Stimulated activated CD8-positive, alpha-beta memory T cell treated with anti-CD3 and anti-CD28 coated beads, Interleukin-12 subunit alpha, Interleukin-12 subunit beta, amount 100 ng/mL, for 24 hours (primary cell): ENCODE data around the gene ZNF579.
"Not testable (repeated sequence)": the region's sequence is repeated elsewhere in the genome, so short reads cannot be mapped to it uniquely, and the experiment has no call there.

Experiments used
- DNase-seq: peaks from one replicate; pipeline ENCODE4 v3.0.0-alpha.2; 2020; ENCODE audit errors: extremely low read depth

The ZNF579 gene

DNA sequence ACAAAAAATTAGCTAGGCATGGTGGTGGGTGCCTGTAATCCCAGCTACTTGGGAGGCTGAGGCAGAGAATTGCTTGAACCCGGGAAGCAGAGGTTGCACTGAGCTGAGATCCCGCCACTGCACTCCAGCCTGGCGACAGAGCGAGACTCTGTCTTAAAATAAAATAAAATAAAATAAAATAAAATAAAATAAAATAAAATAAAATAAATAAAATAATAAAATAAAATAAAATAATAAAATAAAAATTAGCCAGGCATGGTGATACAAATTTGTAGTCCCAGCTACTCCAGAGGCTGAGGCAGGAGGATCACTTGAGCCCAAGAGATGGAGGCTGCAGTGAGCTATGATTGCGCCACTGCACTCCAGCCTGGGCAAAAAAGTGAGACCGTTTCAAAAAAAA, 6.7 kb downstream of the ZNF579 start:
- DNase-seq = not testable (repeated sequence)

DNA sequence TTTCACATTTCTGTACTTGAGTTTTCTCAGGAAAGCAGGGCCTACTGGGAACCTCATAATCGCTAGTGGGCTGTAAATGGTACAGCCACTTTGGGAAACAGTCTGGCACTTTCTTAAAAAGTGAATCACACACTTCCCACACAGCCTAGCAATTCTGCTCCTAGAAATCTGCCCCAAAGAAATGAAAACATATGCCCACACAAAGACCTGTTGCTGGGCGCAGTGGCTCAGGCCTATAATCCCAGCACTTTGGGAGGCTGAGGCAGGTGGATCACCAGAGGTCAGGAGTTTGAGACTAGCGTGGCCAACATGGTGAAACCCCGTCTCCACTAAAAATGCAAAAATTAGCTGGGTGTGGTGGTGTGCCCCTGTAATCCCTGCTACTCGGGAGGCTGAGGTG, 11.2 kb downstream of the ZNF579 start:
- DNase-seq = not testable (repeated sequence)

DNA sequence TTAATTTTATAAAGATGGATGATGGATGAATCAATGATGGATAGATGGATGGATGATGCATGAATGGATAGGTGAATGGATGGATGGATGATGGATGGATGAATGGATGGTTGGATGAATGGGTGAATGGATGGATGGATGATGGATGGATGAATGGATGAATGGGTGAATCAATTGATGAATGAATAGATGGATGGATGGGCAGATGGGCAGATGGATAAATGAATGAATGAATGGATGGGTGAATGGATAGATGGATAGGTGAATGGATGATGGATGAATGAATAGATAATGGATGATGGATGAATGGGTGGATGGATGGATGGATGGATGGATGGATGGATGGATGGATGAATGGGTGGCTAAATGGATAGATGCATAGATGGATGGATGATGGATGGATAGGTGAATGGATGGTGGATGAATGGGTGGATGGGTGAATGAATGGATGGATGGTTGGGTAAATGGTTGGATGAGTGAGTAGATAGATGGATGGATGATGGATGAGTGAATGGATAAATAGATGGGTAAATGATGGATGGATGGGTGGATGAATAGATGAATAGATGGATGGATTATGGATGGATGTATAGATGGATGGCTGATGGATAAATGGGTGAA, 12.8 kb downstream of the ZNF579 start:
- no peak for DNase-seq

DNA sequence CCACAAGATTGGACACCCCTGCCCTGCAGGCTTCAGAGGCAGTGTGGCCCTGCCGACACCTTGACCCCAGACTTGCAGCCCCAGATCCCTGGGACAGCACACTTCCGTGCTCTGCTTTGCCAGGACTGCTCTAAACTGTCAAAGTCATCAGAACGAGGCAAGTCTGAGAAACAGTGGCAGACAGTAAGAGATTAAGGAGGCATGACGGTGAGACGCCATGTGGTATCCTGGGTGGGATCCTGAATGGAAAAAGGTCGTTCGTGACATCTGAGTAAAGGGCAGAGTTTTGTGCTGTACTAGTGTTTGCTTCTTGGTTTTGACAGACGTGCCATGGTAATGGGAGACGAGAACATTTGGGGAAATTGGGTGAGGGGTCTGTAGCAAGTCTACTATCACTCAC, 13.8 kb downstream of the ZNF579 start:
- DNase-seq = no peak

DNA sequence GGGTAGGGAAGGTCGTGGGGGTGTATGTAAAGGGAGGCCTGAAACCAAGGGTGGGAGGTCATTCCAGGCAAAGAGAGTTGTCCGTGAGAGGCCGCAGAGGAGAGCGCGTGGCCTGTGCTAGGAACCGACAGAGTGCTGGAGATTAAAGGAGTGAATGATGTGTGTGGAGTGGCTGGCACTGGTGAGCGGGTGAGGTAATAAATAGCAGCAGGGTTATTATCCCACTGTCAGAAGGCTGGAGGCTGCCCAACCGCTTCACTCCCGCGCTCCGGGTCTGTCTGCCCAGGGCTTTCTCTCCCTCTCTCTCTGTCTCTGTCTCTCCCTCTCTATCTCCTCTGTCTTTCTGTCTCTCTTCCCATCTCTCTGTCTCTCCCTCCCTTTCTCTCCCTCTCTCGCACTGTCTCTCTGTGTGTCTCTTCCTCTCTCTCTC, 17.4 kb downstream of the ZNF579 start:
- DNase-seq = no peak

DNA sequence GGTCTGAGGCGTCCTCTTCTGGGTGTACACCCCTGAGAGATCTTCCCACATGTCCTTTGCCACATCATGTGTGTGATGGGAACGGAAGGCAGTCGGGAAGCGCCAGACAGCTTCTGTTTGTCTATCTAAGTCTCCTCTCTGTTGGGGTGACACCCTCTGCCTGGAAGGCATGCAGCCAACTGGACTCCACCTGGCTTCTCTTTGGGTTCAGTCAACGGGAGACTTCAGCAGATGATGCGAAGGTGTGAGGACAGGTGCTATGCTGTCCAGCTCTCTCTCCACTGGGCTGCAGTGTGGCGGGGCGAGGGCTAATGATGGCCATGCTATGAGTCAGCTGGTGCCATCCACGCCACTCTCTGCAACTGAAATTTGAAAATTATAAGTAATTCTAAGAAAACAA, 21.0 kb downstream of the ZNF579 start:
- no peak for DNase-seq

DNA sequence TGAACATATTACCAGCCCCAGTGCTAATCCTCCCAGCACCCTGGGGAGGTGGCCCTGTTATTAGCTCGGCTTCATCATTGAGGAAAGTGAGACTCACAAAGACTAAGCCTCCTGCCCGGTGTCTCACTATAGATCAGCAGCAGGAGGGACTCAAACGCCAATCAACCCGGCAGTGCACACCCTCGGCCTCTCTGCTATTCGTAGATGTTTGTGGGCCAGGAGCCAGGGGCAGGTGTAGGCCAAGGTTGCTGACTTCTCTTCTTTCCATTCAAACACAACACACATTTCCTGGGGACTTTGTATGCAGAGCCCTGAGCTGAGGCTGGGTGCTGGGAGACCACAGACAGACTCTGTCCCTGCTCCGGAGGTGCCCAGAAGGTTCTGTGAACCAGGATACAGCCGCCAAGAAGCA, 25.9 kb downstream of the ZNF579 start:
- no peak for DNase-seq

DNA sequence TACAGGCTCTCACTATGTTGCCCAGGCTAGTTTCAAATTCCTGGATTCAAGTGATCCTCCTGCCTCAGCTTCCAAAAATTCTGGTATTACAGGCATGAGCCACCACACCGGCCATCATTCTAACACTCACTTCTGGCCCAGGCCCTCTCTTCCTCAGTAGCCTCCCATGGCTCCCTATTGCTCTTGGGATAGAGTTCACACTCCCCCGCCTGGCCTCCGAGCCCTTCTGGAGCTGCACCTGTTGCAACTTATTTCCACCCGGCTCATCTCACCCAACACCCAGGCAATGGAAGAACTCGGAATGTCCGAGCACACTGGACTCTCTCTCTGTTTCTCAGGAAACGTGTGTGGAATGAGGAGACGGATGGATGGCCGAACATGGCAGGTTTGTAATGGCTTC, 26.3 kb downstream of the ZNF579 start:
- no peak for DNase-seq

DNA sequence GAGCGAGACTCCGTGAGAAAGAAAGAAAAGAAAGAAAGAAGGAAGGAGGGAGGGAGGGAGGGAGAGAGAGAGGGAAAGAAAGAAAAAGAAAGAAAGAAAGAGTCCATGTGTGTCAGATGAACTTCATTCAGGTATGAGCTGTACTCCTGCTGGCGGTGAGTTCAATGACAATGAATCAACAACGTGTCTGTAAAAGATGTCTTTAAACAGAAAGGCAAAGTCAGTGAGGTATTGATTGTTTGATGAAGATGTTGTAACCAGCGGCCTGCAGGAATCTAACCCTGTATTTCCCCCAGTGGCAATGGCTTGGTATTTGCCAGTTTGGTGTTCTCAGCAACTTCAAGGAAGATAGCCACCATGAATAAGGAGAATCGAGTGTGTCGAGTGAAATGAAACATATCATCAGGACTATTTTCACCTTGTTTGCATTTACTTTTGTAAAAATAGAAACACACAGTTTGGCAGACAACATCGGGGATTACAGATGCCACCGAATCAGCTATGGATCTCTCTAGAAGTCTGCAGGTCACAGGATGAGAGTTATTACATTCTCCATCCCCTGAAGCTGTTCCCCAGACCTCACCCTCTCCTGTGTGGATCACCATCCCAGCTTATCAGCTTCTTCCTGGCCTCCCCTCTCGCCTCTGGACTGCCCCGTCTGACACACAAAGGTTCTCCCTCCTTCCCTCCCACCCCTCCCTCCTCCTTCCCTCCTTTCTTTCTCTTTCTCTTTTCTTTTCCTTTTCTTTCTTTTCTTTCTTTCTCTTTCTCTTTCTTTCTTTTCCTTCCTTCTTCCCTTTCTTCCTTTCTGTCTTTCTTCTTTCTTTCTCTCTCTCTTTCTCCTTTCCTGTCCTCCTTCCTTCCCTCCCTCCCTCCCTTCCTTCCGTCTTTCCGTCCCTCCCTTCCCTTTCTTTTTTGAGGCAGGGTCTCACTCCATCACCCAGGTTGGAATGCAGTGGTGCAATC, 27.1 kb downstream of the ZNF579 start:
- no peak for DNase-seq

DNA sequence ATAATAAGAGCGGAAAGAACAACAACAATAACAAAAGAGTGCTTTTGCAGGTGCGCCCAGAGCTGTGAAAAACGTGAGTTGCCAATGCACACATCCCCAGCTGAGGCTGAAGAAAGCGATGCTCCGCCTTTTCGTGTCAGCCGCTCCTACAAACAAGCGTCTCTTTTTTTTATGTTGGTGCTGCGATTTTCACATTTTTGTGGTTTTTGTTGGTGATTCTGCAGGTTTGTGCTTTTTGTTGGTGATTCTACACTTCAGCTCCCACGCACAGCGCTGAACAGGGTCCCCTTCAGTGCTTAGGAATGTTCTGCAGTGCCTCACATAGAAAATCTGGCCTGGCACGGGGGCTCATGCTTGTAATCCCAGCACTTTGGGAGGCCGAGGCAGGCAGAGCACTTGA, 28.0 kb downstream of the ZNF579 start:
- no peak for DNase-seq

DNA sequence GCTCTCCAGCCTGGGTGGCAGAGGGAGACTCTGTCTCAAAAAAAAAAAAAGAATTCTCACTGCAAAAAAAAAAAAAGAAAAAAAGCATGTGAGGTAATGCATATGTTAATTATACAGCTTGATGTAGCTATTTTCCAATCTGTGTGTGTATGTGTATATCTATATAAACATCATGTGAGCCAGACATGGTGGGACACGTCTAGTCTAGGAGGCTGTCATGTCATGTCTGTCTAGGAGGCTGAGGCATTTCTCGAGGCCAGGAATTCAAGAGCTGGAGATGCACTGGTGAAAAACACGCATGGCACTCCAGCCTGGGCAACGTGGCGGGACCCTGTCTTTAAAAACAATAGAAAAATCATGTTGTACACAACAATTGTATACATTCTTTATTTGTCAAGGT, 28.4 kb downstream of the ZNF579 start:
- no peak for DNase-seq

DNA sequence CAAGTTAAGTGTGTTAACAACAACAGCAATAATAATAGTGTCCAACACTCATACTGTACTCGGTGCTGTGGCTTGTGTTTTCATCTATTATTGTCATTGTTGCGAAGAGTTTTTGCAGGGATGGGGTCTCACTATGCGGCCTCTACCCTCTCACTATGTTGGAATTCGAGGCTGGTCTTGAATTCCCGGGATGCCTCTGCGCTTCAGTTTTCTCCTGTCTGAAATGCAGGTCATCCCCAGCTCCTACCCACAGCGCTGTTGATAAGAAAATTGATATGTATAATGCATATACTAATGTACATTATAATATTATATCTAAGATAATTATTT, 30.4 kb downstream of the ZNF579 start:
- no peak for DNase-seq

DNA sequence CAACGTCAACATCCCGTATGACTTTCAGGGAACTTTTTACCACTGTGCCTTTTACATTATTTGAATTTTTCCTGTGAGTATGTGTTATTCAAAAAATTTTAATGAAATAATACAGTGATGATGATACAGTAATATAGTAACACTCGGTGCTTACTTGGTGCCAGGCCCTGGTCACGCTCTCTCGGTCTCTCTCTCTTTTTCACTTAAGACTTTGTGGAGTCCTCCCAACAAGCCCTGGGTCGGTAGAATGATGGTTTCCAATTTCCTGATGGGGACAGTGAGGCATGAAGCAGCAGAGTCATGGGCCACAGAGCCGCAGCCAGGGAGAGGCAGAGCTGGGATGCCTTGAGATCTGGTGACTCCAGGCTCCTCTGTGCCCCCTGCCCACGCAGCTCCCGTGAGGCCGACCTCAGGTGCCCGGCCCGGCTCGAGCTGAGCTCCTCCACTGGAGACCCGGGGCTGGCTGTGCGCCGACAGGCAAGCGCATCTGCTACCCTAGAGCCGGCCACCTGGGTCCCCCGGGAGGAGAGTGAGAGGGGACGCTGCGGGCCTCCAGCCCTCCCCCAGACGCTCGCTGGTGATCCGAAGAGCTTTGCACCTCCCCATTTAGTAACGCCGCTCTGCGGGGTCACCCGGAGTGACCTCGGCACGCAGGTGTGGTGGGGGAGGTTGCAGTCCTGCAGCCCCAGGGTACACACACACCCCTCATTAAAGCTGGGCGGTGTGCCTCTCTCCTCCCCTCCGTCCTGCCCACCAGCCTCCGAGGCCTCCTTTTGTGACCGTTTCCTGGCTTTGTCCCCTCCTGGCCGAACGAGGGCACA, 30.9 kb downstream of the ZNF579 start:
- no peak for DNase-seq

DNA sequence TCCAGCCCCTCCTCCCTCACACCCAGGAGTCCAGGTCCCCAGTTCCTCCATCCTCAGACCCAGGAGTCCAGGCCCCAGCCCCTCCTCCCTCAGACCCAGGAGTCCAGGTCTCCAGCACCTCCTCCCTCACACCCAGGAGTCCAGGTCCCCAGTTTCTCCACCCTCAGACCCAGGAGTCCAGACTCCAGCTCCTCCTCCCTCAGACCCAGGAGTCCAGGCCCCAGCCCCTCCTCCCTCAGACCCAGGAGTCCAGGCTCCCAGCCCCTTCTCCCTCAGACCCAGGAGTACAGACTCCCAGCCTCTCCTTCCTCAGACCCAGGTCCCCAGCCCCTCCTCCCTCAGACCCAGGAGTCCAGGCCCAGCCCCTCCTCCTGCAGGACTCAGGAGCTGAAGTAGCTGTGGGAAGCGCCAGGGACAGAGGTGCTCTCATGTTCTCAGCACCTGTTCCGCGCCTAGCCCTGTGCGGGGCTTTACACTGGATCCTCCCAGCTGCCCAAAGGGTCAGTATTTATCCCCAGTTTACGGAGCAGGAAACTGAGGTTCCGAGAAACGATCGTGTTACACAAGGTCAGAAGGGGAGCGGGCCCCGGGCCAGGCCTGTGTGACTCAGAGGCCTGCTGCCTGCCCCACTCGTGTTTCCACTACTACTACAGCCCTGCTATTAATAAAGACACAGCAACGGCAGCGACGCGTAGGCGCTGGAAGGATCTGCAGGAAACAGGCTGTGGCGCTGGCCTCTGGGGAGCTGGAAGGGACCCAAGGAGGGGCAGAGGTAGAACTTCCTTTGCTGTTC, 33.6 kb downstream of the ZNF579 start:
- DNase-seq = no peak

DNA sequence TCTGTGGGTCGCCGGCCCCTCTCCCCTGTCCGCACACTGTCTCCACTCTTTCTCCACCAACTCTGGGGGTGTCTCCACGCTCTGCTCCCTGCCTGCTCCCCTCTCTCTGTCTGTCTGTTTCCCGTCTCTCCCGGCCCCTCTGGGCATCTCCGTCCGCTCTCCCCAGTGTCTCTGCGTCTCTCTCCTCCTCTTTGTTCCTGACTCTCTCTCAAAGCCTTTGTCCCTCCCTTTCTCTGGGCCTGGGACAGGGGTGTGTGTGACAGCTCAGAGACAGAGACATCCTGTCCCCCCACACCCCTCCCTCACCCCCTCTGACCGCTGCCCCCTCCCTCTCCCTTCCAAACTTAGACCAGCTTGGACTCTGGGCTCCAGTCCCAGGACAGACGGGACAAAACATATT, 34.6 kb downstream of the ZNF579 start:
- DNase-seq = no peak

DNA sequence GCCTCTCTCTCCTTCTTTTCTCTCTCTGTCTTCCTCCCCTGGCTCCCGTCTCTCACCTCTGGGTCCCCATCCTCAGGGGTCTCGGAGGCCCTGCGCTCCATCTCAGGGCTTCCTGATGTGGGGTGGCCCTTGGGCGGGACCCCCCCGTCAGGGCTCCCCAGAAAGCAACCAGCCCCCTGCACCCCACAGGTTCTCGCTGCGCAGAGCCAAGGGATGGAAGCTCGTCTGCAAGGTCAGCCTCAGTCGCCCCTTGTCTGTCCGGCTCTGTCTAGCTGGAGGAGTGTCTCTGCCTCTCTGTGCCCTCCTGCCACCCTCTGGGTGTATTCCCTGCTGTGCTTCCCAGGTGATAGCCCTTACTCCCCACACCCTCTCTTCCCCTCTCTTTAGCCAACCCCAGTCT, 35.2 kb downstream of the ZNF579 start, which contains the start of gene SBK3:
Gene SBK3 (minus strand): TSS at position 101 of the 400 bp plus-strand sequence. CDS start 0 bp downstream, at position 101.
- no peak for DNase-seq

DNA sequence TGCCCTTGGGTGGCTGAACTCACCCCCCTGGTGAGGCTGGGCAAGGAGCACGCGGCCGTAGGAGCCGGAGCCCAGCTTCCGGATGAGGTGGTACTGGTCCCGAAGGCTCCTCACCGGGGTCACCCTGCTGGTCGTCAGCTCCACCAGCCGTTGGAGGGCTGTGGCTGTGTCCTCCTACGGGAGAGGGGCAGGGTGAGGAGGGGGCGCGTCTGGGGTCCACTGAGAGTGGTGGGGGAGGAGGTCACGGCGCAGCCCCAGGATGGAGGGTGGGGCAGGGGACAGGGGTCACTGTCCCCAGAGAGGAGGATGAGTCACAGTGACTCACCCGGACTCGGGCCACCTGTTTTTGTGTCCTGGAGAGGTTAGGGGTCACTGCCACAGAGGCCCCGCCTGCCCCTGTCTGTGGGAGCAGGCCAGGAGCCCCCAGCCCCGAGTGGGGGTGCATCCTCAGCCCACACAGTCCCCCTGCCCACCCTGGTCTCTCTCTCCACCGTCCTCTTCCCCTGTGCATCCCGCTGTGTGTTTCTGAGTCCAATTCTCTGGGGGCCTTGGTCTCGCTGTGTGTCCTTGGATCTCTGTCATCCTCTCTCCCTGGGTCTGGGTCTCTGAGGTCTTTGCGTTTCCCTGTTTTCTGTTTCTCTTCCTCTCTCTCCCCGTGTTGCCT, 35.7 kb downstream of the ZNF579 start:
- DNase-seq = no peak

DNA sequence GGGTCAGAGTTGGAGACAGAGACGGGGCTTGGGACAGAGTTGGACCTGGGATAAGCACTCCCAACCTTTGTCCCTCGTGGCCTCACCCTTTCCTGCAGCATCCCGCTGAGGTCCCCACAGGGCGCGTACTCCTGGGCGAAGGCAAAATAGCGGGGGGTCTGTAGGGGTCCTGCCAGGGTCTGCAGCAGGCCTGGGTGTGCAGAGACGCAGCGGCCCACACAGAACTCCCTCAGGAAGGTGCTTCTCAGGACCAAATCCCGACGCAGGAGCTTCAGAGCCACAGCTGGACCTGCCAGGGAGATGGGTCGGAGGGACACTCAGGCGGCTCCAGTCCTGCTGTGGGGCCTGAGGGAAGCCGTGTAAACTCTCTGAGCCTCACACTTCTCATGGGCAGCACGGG, 36.6 kb downstream of the ZNF579 start:
- no peak for DNase-seq

DNA sequence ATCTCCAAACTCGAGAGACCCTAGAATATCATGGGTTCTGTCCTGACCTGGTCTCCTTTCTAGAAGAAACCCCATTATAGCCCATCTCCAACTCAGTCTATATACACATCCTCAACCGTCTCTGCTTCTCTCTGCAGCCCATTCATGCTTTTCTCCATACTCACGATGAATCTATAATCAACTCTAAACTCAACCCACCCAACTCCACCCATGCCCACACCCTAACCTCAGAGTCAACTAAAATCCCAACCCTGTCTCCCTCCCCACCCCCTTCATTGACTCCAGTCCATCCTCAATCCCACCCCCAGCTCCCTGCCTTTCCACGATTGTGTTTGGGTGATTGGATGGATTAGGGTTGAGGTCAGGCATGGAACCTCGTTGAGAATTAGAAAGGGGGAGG, 37.1 kb downstream of the ZNF579 start:
- DNase-seq = no peak

DNA sequence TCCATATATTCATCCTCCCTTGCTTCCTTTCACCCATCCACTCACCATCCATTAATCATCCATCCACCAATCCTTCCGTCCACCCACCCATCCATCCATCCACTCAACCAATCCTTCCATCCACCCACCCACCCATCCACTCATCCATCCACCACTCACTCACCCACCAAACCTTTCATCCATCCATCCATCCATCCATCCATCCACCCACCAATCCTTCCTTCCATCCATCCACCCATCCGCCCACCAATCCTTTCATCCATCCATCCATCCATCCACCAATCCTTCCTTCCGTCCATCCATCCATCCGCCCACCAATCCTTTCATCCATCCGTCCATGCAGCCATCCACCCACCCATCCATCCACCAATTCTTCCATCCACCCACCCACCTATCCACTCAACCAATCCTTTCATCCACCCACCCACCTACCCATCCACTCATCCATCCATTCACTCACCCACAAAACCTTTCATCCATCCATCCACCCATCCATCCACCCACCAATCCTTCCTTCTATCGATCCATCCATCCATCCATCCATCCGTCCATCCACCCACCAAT, 38.3 kb downstream of the ZNF579 start:
- DNase-seq = no peak

DNA sequence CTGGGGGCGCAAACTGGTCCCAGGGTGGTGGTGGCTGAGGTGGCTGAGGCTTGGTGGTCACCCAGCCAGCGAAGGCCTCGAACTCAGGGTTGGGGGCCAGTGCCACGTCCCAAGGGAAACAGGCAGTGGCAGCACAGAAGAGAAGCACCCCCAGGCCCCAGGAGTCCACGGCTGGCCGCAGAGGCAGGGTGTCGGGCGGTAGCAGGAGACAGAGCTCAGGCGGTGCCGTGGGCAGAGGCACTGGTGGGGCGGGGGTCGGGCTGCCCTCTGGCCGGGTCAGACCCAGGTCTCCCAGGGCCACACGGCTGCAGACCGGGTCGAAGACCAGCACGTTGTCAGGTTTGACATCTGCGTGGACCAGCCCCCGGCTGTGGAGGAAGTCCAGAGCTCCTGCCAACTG, 39.6 kb downstream of the ZNF579 start:
- DNase-seq = no peak
